Activated CD4-positive, alpha-beta T cell treated with anti-CD3 and anti-CD28 coated beads for 4 hours (primary cell): ENCODE measurements around the gene KHDRBS1.
"Not testable (repeated sequence)": the region's sequence is repeated elsewhere in the genome, so short reads cannot be mapped to it uniquely, and the experiment has no call there.

Experiments
- DNase-seq, 2 donors: peaks; one replicate each; pipeline ENCODE4 v3.0.0-alpha.2; 2020

Gene KHDRBS1

GRCh38 chr1:32013386-32014198 lies at the start of gene KHDRBS1:
Gene KHDRBS1 (plus strand): TSS chr1:32013868. CDS start chr1:32013996, 128 bp downstream.
- peak; percentile 98 to 99 for DNase-seq

GRCh38 chr1:31970873-31971272 lies 42.8 kb upstream of the KHDRBS1 start:
- DNase-seq: no peak

- no peak for DNase-seq
These were observed 37.3 kb upstream of the KHDRBS1 start for GRCh38 chr1:31976401-31976800.

- no peak for DNase-seq
These were observed 36.1 kb upstream of the KHDRBS1 start for GRCh38 chr1:31977385-31978131.

GRCh38 chr1:31978843-31979400 lies 34.7 kb upstream of the KHDRBS1 start:
- DNase-seq: no peak

GRCh38 chr1:31980835-31981455 lies 32.7 kb upstream of the KHDRBS1 start:
- DNase-seq: no peak

GRCh38 chr1:31981456-31981839 lies 32.2 kb upstream of the KHDRBS1 start:
- DNase-seq: no peak

- no peak for DNase-seq
These were observed 31.7 kb upstream of the KHDRBS1 start for GRCh38 chr1:31981972-31982371.

- peak; percentile 43 to 49 for DNase-seq
These were observed 29.0 kb upstream of the KHDRBS1 start for GRCh38 chr1:31984419-31985347.

- DNase-seq: no peak
These were observed 28.2 kb upstream of the KHDRBS1 start for GRCh38 chr1:31985430-31985829.

- no peak for DNase-seq
These were observed 26.5 kb upstream of the KHDRBS1 start for GRCh38 chr1:31987135-31987619.

GRCh38 chr1:31989964-31990363 lies 23.7 kb upstream of the KHDRBS1 start:
- DNase-seq: no peak

- DNase-seq: no peak
These were observed 22.5 kb upstream of the KHDRBS1 start for GRCh38 chr1:31991182-31991581.

- DNase-seq: no peak
These were observed 18.4 kb upstream of the KHDRBS1 start for GRCh38 chr1:31995263-31995662.

- DNase-seq: not testable (repeated sequence)
These were observed 17.5 kb upstream of the KHDRBS1 start for GRCh38 chr1:31996121-31996520.

- DNase-seq: no peak
These were observed 11.8 kb upstream of the KHDRBS1 start for GRCh38 chr1:32001863-32002262.

- not testable (repeated sequence) for DNase-seq
These were observed 11.4 kb upstream of the KHDRBS1 start for GRCh38 chr1:32002285-32002684.

- no peak for DNase-seq
These were observed 8.1 kb upstream of the KHDRBS1 start for GRCh38 chr1:32005522-32005921.

- no peak for DNase-seq
These were observed 6.1 kb upstream of the KHDRBS1 start for GRCh38 chr1:32007591-32007940.

- no peak for DNase-seq
These were observed 3.4 kb upstream of the KHDRBS1 start for GRCh38 chr1:32010246-32010645.

- no peak for DNase-seq
These were observed 821 bp upstream of the KHDRBS1 start for GRCh38 chr1:32012709-32013385.
